Neutrophil (primary cell): ENCODE results near the gene H19.

Experiments used
- H3K27ac ChIP-seq: fragments of 200-600 bp; sonication (generic); 2 replicates; pipeline ENCODE4 v1.5.1; 2016; ENCODE audit warnings: mild to moderate bottlenecking, moderate library complexity
- H3K27me3 ChIP-seq: fragments of 200-600 bp; sonication (generic); 2 replicates; pipeline ENCODE4 v1.6.0; 2016; ENCODE audit warnings: mild to moderate bottlenecking
- H3K36me3 ChIP-seq: fragments of 200-600 bp; sonication (generic); 2 replicates; pipeline ENCODE4 v1.5.1; 2017
- H3K4me1 ChIP-seq, 2 experiments: fragments of 200-600 bp in 1 of 2; sonication (generic) in 1 of 2; 1 replicate in 1 of 2; 2 replicates in 1 of 2; pipeline versions ENCODE4 v1.5.1 to v1.6.1; 2013 to 2016; ENCODE audit warnings: low read depth in 1 of 2, low read length in 1 of 2, mild to moderate bottlenecking in 1 of 2, moderate library complexity in 1 of 2; ENCODE audit not compliant: control insufficient read depth in 1 of 2, insufficient read depth in 1 of 2
- H3K4me3 ChIP-seq, 2 experiments: fragments of 200-600 bp in 1 of 2; sonication (generic) in 1 of 2; 1 replicate in 1 of 2; 2 replicates in 1 of 2; pipeline ENCODE4 v1.5.1; 2013 to 2016; ENCODE audit warnings: low read depth in 1 of 2, low read length in 1 of 2, mild to moderate bottlenecking in 1 of 2, moderate library complexity in 1 of 2
- H3K9me3 ChIP-seq: fragments of 200-600 bp; sonication (generic); 2 replicates; pipeline ENCODE4 v1.5.1; 2016
- TF ChIP-seq, protein P1 (sequence below): fragments of 200-600 bp; sonication (generic); IDR thresholded peaks from 2 replicates; pipeline ENCODE4 v1.5.1; 2016; ENCODE audit warnings: antibody characterized with exemption

The H19 gene

DNA sequence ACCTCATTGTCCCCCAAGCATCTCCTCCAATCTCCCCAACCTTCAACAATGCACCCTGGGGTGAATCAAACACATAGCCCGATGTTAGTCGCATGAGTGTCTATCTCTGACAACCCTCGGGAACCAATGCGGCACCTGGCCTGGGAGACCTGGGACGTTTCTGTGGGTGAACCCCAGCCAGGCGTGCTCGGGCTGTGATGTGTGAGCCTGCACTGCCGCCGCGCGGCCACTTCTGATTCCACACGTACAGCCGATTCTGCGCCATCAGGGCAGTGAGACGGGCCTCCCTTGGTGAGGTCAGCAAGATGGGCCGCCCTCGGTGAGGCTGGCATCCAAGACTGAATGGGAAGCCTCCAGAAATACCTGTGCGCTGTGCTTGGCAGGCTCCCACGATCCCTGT is 5.2 kb upstream of the H19 start:
- TF ChIP-seq, protein P1, sequence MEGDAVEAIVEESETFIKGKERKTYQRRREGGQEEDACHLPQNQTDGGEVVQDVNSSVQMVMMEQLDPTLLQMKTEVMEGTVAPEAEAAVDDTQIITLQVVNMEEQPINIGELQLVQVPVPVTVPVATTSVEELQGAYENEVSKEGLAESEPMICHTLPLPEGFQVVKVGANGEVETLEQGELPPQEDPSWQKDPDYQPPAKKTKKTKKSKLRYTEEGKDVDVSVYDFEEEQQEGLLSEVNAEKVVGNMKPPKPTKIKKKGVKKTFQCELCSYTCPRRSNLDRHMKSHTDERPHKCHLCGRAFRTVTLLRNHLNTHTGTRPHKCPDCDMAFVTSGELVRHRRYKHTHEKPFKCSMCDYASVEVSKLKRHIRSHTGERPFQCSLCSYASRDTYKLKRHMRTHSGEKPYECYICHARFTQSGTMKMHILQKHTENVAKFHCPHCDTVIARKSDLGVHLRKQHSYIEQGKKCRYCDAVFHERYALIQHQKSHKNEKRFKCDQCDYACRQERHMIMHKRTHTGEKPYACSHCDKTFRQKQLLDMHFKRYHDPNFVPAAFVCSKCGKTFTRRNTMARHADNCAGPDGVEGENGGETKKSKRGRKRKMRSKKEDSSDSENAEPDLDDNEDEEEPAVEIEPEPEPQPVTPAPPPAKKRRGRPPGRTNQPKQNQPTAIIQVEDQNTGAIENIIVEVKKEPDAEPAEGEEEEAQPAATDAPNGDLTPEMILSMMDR: no peak
- Histone ChIP-seq H3K36me3 (no peaks in the 10 kb centered on the region), H3K4me3 (no peak overlapping the region), H3K27ac (no peak overlapping the region), H3K9me3 (no peaks in the 10 kb centered on the region), H3K27me3 (no peaks in the 10 kb centered on the region), H3K4me1 (no peaks in the 10 kb centered on the region)

DNA sequence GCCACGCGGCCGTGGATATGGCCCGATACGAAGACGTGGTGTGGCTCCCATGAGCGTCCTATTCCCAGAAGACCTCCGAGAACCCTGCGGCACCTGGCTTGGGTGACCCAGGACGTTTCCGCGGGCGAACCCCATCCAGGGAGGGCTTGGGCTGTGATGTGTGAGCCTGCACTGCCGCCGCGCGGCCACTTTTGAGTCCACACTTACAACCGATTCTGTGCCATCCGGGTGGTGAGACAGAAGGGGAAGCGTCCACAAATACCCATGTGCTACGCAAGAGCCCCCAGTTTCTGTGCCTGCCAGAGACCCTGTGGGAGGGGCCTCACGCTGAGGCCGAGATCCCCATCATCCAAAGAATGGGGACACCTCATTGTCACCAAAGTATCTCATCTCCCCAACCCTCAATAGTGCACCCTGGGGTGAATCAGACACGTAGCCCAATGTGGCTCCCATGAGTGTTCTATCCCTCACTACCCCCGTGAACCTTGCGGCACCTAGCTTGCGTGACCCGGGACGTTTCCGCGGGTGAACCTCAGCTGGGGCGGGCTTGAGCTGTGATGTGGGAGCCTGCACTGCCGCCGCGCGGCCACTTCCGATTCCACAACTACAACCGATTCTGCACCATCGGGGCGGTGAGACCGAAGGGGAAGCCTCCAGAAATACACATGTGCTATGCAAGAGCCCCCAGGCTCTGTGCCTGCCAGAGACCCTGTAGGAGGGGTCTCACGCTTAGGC is 4.6 kb upstream of the H19 start:
- H3K4me3 ChIP-seq: no peak overlapping the region
- H3K4me1 ChIP-seq: no peaks in the 10 kb centered on the region
- H3K27me3 ChIP-seq: no peaks in the 10 kb centered on the region
- H3K36me3 ChIP-seq: no peaks in the 10 kb centered on the region
- H3K9me3 ChIP-seq: no peaks in the 10 kb centered on the region
- TF ChIP-seq, protein P1: no peak
- H3K27ac ChIP-seq: no peak overlapping the region

- no peaks in the 10 kb centered on the region for H3K36me3 ChIP-seq
- H3K9me3 ChIP-seq: no peaks in the 10 kb centered on the region
- TF ChIP-seq, protein P1: no peak
- no peaks in the 10 kb centered on the region for H3K4me1 ChIP-seq
- no peaks in the 10 kb centered on the region for H3K27me3 ChIP-seq
- H3K4me3 ChIP-seq: no peak overlapping the region
- no peak overlapping the region for H3K27ac ChIP-seq
Observed at GRCh38 chr11:1998861-1999260, 1.2 kb upstream of the H19 start.

GRCh38 chr11:1998290-1998689 is 648 bp upstream of the H19 start:
- Histone ChIP-seq H3K4me3 (no peak overlapping the region), H3K36me3 (no peaks in the 10 kb centered on the region), H3K27ac (no peak overlapping the region), H3K4me1 (no peaks in the 10 kb centered on the region), H3K27me3 (no peaks in the 10 kb centered on the region), H3K9me3 (no peaks in the 10 kb centered on the region)
- TF ChIP-seq, protein P1: no peak

DNA sequence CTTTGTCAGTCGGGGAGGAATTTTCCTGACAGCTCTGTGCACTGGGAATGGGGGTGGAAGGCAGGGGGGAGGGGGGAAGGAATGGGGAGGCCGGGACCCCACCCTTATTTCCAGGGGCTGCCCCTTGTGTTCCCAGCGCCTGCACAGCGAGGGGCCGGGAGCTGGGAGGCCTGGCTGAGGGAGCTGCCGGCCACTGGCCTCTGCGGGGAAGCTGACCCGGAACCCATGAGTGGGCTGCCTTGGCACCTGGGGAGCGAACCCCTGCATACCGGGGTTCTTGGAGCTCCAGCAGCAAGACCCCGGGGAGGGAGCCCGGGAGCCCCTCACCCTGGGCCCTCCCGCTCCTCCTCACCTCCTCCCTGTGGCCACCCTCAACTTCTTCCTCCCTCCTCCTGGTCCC is 3.5 kb downstream of the H19 start:
- no peaks in the 10 kb centered on the region for H3K27me3 ChIP-seq
- no peak overlapping the region for H3K27ac ChIP-seq
- H3K36me3 ChIP-seq: no peaks in the 10 kb centered on the region
- H3K4me3 ChIP-seq: no peak overlapping the region
- H3K9me3 ChIP-seq: no peaks in the 10 kb centered on the region
- no peaks in the 10 kb centered on the region for H3K4me1 ChIP-seq
- TF ChIP-seq, protein P1: no peak
